GM19328 (cell line): ENCODE data around the gene HHEX.
"Not testable (repeated sequence)": the region's sequence is repeated elsewhere in the genome, so short reads cannot be mapped to it uniquely, and the experiment has no call there.

ENCODE experiments used
- ATAC-seq: cut with Tn5 transposase; IDR thresholded peaks from one replicate; pipeline ENCODE4 v1.9.1; 2021; ENCODE audit warnings: mild to moderate bottlenecking, moderate library complexity; ENCODE audit not compliant: unreplicated experiment

HHEX gene

DNA sequence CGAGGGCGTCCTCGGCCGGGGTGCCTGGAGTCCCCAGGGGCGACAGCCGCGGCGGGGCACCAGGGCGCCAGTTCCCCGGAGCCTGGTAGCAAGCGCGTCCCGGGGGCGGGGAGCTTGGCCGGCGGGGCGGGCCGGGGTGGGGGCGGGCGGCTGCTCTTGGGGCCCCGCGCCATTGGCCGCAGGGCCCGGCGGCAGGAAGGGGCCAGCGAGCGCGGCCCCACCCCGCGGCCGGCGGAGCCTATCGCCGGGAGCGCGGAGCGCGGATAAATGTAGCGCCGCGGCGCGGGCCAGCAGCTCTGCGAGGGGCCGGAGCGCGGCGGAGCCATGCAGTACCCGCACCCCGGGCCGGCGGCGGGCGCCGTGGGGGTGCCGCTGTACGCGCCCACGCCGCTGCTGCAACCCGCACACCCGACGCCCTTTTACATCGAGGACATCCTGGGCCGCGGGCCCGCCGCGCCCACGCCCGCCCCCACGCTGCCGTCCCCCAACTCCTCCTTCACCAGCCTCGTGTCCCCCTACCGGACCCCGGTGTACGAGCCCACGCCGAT lies at the start of gene HHEX:
HHEX (plus strand) TSS at position 293 of the 548 bp plus-strand sequence; CDS start at position 325, 32 bp downstream.
- no peak for ATAC-seq

DNA sequence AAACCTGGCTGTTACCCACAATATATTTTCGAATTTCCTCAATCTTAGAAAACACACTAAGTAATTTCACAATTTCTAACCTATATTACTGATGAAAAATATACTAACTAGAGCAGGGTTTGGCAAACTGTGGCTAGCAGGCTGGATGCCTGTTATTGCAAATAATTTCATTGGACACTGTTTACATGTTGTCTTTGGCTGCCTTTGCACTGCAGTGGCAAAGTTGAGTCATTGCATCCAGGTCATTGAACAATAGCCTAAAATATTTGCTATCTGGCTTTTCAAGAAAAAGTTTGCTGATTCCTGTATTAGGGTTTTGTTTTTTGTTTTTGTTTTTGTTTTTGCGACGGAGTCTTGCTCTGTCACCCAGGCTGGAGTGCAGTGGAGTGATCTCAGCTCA lies 49.6 kb upstream of the HHEX start:
- ATAC-seq, result no peak

DNA sequence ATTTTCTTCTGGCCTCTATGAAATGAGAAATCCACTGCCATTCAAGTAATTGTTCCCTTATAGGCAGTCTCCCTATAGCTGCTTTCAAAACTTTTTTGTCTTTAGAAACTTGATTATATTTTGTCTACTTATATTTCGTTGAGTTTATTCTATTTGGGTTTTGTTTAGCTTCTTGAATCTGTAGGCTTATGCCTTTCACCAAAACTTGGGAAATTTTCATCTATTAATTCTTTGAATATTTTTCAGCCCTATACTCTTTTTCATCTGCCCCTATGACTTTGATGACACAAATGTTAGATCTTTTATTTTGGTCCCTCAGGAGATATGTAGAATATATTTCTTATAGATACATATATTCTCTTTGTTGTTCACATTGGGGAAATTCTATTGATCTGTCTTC lies 48.3 kb upstream of the HHEX start:
- ATAC-seq, result no peak

DNA sequence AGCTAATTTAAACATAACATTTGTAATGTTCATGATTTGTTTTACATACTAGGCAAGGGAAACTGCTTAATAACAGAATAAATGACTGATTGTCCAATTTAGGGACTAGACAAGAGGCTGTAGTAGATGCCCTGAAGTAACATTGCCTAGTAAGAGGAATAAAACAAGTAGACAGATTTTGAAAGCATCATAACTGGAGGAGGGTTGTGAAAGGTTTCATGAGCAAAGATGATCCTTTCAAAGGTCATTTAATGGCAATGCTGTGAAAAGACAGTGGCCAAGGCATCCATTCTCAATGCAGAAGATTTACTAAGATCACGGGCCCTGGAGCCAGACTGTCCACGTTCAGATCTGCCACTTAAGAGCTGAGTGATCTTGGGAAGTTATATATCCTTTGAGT lies 44.8 kb upstream of the HHEX start:
- ATAC-seq, result no peak

DNA sequence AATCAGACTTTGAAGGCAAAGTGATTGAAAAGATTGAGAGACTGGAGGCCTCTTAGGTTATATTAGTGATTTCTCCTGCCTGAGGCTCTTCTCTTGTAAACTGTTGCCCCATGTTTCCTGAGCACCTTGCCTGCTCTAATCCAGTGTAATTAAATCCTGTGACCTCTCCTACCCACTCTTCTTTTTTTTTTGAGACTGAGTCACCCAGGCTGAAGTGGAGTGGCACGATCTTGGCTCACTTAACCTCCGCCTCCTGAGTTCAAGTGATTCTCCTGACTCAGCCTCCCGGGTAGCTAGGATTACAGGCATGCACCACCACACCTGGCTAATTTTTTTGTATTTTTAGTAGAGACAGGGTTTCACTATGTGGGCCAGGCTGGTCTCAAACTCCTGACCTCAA lies 38.9 kb upstream of the HHEX start:
- not testable (repeated sequence) for ATAC-seq

DNA sequence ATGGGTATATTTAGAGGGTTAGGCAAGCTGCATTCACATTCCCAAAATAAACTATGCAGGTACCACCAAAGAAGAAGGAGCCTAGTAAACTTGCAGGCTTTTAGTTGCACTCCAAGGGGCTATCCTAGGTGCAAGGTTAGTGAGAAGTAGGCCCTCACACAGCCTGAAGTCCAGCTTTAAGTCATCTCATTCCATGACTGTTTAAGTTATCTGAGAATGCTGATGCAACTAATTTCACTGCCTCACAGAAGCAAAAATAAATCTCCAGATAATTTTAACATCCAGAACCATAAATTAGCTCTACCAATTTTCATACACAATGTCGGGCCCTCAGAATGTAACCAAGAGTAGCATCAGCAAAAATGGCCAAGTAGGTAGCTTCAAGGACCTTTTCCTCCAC lies 34.3 kb upstream of the HHEX start:
- ATAC-seq, result no peak

DNA sequence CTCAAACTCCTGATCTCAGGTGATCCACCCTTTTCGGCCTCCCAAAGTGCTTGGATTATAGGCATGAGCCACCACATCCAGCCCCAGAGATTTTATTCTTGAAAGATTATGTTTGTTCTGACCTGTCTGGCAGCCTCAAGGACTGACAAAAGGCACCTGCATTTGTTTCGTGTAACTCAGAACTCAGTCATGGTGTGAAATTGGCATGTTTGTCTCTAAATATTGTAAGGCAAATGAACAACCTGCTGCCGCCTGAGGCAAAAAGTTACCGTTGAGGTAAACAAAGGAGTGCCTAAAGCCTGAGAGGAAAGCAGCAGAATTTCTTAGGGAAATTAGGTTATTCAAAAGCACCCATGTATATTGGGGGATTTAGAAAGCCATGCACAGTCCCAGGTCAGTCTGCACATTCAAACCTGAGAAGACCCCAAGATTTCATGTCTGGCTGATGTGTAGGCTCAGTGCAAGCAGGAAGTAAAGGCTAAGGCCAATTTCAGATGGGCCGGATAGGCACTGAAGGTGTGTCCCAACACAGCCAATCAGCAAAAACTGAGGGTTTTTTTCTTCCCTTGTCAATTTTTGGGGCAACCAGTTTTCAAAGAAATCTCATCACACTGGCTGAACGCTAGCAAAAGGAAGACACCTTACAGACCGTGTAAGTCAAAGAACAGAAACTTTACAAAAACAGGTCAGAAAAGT lies 33.3 kb upstream of the HHEX start:
- ATAC-seq, result no peak

DNA sequence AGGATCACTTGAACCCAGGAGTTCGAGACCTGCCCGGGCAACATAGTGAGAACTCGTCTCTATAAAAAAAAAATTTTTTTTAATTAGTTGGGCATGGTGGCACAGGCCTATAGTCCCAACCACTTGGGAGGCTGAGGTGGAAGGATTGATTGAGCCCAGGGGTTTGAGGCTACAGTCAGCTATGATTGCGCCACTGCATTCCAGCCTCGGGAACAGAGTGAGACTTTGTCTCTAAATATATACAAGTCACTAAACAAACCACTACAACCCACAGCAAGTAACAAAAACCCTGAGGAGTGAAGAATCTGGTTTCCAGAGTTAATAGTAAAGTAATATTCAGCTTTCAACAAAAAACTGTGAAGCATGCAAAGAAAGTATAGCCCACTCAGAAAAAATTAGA lies 32.7 kb upstream of the HHEX start:
- no peak for ATAC-seq

DNA sequence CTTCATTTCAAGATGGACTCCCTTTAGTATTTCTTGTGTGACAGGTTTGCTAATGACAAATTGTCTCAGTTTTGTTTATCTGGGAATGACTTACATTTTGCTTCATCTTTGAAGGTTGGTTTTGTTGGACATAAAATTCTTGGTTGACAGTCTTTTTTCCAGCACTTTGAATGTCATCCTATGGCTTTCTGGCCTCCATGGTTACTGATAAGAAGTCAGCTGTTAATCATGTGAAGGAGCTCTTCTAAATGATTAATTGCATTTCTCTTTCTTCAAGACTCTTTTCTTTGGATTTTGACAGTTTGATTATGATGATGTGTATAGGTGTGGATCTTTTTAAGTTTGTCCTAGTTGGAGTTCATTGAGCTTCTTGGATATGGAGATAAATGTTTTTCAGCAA lies 26.9 kb upstream of the HHEX start:
- no peak for ATAC-seq

DNA sequence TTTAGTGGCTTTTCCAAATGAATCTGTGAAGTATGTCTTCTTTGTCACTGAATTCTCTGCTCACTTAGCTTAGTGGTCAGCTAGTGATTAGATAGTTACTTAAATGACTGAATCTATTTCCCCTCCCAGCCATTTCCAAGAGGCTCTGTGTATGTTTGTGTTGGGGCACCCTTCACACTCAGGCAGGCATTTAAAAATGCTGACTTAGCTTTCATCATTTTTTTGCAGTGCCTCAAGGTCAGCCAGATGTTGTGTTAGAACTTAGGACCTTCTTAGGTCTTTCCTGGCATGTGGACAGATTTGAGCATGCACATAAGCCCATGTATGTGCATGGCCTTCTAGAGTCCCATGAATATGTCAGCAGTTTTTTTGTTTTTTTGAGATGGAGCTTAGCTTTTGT lies 25.4 kb upstream of the HHEX start:
- no peak for ATAC-seq

DNA sequence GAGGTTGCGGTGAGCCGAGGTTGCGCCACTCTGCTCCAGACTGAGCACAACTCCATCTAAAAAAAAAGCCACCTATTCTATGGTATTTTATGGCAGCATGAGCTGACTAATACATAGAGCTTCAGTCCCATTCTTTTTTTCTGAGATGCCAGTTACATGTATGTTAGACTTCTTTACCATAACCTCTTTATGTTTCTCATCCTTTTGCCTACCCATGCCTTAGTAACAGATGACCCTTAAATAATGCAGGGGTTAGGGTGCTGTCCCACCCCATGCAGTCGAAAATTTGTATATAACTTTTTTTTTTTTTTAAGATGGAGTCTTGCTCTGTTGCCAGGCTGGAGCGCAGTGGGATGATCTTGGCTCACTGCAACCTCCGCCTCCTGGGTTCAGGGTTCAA lies 22.7 kb upstream of the HHEX start:
- no peak for ATAC-seq

DNA sequence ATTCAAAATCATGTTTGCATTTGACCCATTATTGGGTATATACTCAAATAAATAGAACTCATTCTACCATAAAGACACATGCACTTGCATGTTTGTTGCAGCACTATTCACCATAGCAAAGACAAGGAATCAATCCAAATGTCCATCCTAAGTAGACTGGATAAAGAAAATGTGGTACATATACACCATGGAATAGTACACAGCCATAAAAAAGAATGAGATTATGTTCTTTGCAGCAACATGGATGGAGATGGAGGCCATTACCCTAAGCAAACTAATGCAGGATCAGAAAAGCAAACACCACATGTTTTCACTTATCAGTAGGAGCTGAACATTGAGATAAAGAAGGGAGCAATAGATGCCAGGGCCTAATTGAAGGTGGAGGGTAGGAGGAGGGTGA lies 12.0 kb upstream of the HHEX start:
- no peak for ATAC-seq

DNA sequence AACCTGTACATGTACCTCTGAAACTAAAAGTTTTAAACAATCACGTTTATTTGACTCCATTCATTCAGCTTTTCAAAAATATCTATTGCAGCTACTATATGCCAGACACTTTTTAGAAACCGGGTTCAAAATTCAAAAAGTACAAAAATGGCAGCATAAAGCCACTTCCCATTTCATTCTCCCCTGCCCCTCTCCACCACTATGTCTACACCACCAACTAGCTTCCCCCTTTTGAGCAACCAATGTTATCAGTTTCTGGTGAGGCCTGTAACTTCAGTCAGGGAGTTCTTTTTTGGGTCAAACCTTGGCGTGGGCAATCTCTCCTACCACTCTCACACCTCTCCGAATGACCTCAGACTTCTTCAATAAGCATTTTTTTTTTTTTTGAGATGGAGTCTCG lies 11.5 kb upstream of the HHEX start:
- no peak for ATAC-seq

DNA sequence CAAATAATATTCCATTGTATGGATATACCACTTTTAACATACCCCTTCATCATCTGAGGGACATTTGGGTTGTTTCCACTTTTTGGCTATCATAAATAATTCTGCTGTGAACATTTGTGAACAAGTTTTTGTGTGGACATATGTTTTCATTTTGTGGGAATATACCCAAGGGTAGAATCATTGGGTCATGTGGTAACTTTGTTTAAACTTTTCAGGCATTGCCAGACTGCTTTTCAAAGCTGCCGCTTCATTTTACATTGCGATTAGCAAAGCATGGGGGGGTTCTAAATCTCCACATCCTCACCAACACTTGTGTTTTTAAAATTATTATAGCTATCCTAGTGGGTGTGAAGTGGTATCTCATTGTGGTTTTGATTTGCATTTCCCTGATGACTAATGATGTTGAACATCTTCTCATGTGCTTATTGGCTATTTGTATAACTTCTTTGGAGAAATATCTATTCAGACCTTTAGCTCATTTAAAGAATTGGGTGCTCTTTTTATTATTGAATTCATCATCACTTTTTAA lies 8.4 kb upstream of the HHEX start:
- ATAC-seq, result no peak

DNA sequence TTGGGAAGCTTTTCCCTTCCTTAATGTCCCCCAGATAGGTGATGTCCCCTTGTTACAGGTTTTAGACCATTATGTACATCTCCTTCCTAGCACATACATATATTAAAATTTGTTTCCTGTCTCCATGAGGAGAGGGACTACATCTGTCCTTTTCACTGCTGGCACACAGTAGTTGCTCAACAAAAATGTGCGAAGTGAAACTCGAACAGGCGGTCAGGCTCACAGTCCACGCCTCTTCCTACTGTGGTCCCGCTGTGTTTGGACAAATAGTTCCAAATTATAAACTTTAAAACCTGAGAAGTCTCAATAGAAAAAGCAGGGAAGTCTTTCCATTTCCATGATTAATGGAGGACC lies 1.2 kb upstream of the HHEX start:
- no peak for ATAC-seq

DNA sequence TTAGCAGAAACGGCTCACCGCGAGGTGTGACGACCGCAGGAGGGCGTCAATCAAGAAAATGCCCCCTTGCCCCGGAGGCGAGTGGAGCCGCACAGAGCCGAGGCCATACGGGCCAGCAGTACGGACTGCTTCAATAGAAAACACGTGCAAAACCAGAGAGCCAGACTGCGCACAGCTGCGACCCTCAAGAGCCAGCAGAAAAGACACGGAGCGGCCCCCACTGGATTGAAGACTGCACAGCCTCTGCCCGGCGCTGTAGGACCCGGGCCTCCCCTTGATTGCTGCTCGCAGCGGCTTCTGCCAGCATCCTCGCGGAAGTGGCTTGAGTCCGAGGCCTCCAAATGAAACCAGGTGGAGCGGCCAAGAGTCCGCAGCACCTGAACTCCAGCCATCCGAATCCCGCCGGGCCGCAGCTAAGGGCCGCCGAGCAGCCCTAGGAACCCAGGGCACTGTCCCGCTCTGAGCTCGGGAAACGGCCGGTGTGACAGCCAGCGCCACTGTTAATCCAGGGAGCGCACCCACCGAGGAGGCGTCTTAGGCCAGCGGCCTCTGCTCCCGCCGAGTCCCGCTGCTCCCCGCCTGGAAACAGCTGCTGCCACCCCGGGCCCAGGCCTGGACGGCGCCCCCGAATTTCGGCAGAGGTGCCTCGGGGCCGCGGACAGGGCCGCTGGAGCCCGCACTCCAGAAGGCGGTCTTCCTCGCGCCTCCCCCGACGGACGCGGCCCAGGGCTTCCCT lies 660 bp upstream of the HHEX start:
- no peak for ATAC-seq

DNA sequence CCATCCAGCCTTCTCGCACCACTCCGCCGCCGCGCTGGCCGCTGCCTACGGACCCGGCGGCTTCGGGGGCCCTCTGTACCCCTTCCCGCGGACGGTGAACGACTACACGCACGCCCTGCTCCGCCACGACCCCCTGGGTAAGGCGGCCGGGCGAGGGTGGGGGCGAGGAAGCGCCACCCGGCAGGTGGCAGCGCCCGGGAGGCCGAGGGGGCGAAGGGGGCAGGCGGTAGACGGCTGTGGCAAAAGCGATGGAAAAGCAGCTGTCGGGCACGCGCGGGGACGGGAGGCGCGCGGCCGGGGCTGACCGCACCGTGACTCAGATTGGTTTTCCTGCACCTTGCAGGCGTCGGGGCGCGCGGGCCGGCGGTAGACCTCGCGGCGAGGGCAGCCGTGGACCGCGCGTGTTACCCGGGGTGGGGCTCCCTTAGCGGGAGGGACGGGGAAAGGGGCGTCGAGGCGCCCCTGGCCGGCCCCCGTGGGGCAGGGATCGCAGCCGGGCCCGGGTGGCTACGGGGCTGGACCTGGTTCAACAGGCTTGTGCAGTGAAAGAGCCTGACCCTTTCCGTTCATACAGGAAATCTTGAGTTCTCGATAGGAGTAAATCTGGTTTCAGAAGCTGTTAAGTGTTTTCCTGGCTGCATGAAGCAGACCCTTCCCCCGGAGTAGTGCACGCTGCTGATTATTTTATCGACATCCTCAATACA lies 608 bp downstream of the HHEX start:
- no peak for ATAC-seq

DNA sequence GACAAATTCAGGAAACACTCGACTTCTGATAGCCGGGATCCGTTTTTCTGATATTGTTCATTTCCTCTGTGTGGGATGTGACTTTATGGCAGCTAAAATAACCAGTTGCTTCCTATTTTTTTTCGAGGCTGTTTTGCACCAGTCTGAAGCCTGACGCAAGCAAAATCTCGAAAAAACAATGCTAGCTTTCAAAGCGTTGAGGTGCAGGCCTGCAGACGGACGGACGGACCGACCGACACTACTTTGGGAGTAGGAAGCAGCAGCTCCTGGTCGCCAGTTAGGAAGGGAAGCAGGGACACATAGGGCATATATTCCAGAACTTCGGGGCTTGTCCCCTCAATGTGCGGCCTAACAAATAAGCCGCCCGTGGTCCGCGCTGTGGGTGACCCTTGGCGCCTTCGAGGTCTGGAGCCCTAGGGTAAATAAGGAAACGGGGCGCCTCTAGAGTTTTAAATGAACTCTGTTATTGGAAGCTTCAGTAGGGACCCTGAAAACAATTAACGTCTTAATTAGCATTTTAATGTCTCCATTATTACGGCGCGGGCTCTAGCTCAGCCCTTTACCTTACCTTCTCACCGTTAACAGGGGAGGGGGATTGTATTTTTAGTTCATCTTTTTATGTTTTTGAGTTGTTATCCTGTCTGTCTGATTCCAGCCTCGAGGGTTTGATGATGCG lies 1.3 kb downstream of the HHEX start:
- ATAC-seq, result no peak

DNA sequence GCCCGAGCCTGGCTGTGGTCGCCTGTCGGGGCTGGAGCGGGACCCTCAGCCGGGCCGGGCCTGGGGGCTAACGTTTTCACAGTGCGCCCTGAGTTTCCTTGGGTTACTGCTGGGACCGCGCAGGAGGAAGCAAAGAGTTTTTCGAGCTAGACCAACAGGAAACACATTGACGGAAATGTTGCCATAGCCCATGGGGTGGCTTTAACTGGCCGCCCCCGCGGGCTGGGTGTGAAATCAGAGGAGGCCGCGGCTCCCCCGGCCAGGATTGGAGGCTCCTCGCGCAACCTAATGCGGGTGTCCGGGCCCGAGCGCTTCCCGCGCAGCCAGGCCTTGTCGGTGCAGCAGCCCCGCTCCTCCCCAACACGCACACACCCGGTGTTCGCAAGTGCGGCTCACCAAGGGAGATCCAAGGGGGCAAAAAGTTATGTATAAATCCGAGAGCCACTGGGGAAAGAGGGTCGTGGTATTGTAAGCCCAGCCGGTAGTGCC lies 1.9 kb downstream of the HHEX start:
- ATAC-seq, result no peak

DNA sequence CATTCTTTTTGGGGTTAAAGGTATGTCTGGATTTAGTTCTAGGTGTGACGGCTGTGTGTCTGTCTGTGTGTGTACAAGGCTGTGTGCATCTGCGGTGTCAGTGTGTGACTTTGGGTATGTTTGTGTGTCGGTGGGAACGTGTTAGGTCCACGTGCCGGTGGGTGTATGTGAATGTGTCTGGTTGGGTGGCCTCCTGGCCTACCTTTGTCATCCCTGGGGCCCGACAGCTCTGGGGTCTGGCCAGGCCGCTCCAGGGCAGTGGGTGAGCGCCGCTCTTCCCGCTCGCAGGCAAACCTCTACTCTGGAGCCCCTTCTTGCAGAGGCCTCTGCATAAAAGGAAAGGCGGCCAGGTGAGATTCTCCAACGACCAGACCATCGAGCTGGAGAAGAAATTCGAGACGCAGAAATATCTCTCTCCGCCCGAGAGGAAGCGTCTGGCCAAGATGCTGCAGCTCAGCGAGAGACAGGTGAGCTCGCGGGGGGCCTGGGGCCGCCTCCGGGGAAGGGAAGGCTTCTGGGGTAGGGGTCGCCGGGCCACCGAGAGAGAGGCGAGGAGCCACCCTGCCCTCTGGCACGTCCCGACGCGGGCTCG lies 2.4 kb downstream of the HHEX start:
- ATAC-seq, result no peak
